Mesendoderm (in vitro differentiated cells): Measurements from ENCODE around the gene ARHGAP22.

Experiments
- DNase-seq: peaks from one replicate; pipeline ENCODE4 v3.0.0; 2013
- H2AK5ac ChIP-seq: 2 replicates; pipeline ENCODE4 v1.6.1; 2013; ENCODE audit warnings: low read length, inconsistent platforms
- H2BK120ac ChIP-seq: 2 replicates; pipeline ENCODE4 v1.6.1; 2013; ENCODE audit warnings: low read depth, mild to moderate bottlenecking, low read length, moderate library complexity, mixed read lengths
- H2BK15ac ChIP-seq: replicated peaks from 2 replicates; pipeline ENCODE4 v1.6.1; 2013; ENCODE audit warnings: low read depth, mild to moderate bottlenecking, moderate library complexity
- H2BK5ac ChIP-seq: 2 replicates; pipeline ENCODE4 v1.6.1; 2013; ENCODE audit warnings: low read length, inconsistent platforms
- H3K18ac ChIP-seq: 2 replicates; pipeline ENCODE4 v1.6.1; 2013; ENCODE audit warnings: mild to moderate bottlenecking, low read length, mixed read lengths
- H3K23ac ChIP-seq: one replicate; pipeline ENCODE4 v1.6.1; 2013; ENCODE audit warnings: low read length
- H3K27ac ChIP-seq: 2 replicates; pipeline ENCODE4 v1.5.1; 2013; ENCODE audit warnings: low read depth, mild to moderate bottlenecking, inconsistent platforms, low read length, moderate library complexity
- H3K27me3 ChIP-seq: 2 replicates; pipeline ENCODE4 v1.6.1; 2013; ENCODE audit warnings: low read length, control low read depth, mild to moderate bottlenecking, inconsistent platforms; ENCODE audit not compliant: insufficient read depth, poor library complexity
- H3K36me3 ChIP-seq: 2 replicates; pipeline ENCODE4 v1.6.1; 2013; ENCODE audit warnings: low read length, inconsistent platforms; ENCODE audit not compliant: control insufficient read depth, insufficient read depth
- H3K4ac ChIP-seq: one replicate; pipeline ENCODE4 v1.6.1; 2013; ENCODE audit warnings: low read depth, mild to moderate bottlenecking, low read length, moderate library complexity
- H3K4me1 ChIP-seq: 2 replicates; pipeline ENCODE4 v1.6.1; 2013; ENCODE audit warnings: low read depth, low read length, inconsistent platforms; ENCODE audit not compliant: control insufficient read depth
- H3K4me2 ChIP-seq: 2 replicates; pipeline ENCODE4 v1.6.1; 2013; ENCODE audit warnings: low read length
- H3K4me3 ChIP-seq: 2 replicates; pipeline ENCODE4 v1.5.1; 2013; ENCODE audit warnings: mild to moderate bottlenecking, low read length
- H3K56ac ChIP-seq: one replicate; pipeline ENCODE4 v1.6.1; 2013; ENCODE audit warnings: low read length
- H3K79me1 ChIP-seq: 2 replicates; pipeline ENCODE4 v1.6.1; 2013; ENCODE audit warnings: low read length, inconsistent platforms
- H3K79me2 ChIP-seq: 2 replicates; pipeline ENCODE4 v1.6.1; 2013; ENCODE audit warnings: mild to moderate bottlenecking, low read length; ENCODE audit not compliant: control insufficient read depth, insufficient read depth
- H3K9ac ChIP-seq: 2 replicates; pipeline ENCODE4 v1.6.1; 2013; ENCODE audit warnings: low read length, inconsistent platforms
- H4K5ac ChIP-seq: one replicate; pipeline ENCODE4 v1.6.1; 2013; ENCODE audit warnings: low read length
- H4K8ac ChIP-seq: one replicate; pipeline ENCODE4 v1.6.1; 2013; ENCODE audit warnings: low read depth, mild to moderate bottlenecking, control low read depth, low read length, moderate library complexity
- WGBS: extraction: QIAGEN DNeasy Blood & Tissue Kit; methylation state at CpG from one replicate; pipeline ENCODE4 v1.1.7; 2013; ENCODE audit warnings: low lambda C conversion rate, missing lambda C conversion rate; ENCODE audit not compliant: insufficient coverage; ENCODE audit errors: extremely low coverage; 5-methylcytosine and 5-hydroxymethylcytosine counted together

ARHGAP22 gene

DNA sequence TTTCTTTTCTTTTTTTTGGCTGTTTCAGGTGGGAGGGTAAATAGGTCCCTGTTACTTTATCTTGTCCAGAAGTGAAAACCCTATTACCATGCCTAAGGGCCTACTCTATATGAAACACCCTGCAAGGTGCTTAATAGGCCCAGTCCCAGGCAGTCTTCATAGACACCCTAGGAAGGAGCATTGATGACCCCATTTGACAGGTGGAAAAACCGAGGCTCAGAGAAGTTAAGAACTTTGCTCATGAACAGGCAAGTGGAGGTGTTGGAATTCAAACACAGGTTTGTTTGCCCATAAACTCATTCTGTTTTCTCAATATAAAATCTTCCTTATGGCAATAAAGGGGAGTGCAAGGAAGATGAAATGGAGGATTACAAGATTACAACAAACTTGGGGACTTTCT is 115.8 kb downstream of the ARHGAP22 start:
- no CpG with 5 or more reads among the region's 1 CpG for WGBS

DNA sequence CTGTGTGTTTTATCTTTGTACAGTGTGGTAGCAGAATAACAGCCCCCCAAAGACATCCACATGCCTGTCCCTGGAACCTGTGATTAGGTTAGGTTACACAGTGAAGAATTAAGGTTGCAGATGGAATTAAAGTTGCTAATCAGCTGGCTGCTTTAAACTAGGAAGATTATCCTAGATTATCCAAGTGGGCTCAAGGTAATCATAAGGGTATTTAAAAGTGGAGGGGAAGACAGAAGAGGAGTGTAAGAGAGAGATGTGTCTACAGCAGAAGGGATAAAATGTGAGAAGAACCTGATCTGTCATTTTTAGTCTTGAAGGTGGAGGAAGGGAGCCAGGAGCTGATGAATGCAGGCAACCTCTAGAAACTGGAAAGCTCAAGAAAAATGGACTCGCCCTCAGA is 117.6 kb downstream of the ARHGAP22 start:
- WGBS, result no CpG with 5 or more reads among the region's 1 CpG
- no peak overlapping the region for H3K23ac ChIP-seq
- H4K5ac ChIP-seq, result no peak overlapping the region
- H3K27me3 ChIP-seq, result no peaks in the 10 kb centered on the region
- H3K9ac ChIP-seq, result no peak overlapping the region
- no peak overlapping the region for H2BK5ac ChIP-seq
- H3K36me3 ChIP-seq, result no peaks in the 10 kb centered on the region
- H3K56ac ChIP-seq, result no peak overlapping the region
- no peak overlapping the region for H2BK120ac ChIP-seq
- no peaks in the 10 kb centered on the region for H3K4me1 ChIP-seq
- no peak overlapping the region for H4K8ac ChIP-seq
- DNase-seq, result no peak
- no peak overlapping the region for H3K4me2 ChIP-seq
- no peak overlapping the region for H3K27ac ChIP-seq
- H2BK15ac ChIP-seq, result no peak overlapping the region
- H3K18ac ChIP-seq, result no peak overlapping the region
- no peaks in the 10 kb centered on the region for H3K79me2 ChIP-seq
- H3K4me3 ChIP-seq, result no peak overlapping the region
- H3K4ac ChIP-seq, result no peak overlapping the region
- no peak overlapping the region for H2AK5ac ChIP-seq
- no peaks in the 10 kb centered on the region for H3K79me1 ChIP-seq

More for the DNA sequence above, 115.8 kb downstream of the ARHGAP22 start:
- H3K79me2 ChIP-seq, result no peaks in the 10 kb centered on the region
- H2BK5ac ChIP-seq, result no peak overlapping the region
- H3K79me1 ChIP-seq, result no peaks in the 10 kb centered on the region
- no peak overlapping the region for H3K4me2 ChIP-seq
- H3K27ac ChIP-seq, result no peak overlapping the region
- H3K4ac ChIP-seq, result no peak overlapping the region
- no peaks in the 10 kb centered on the region for H3K4me1 ChIP-seq
- H2AK5ac ChIP-seq, result no peak overlapping the region
- no peak overlapping the region for H2BK120ac ChIP-seq
- no peak overlapping the region for H3K56ac ChIP-seq
- no peaks in the 10 kb centered on the region for H3K36me3 ChIP-seq
- H4K8ac ChIP-seq, result no peak overlapping the region
- no peak overlapping the region for H3K9ac ChIP-seq
- H3K23ac ChIP-seq, result no peak overlapping the region
- DNase-seq, result no peak
- no peaks in the 10 kb centered on the region for H3K27me3 ChIP-seq
- H3K4me3 ChIP-seq, result no peak overlapping the region
- H3K18ac ChIP-seq, result no peak overlapping the region
- H4K5ac ChIP-seq, result no peak overlapping the region
- no peak overlapping the region for H2BK15ac ChIP-seq

DNA sequence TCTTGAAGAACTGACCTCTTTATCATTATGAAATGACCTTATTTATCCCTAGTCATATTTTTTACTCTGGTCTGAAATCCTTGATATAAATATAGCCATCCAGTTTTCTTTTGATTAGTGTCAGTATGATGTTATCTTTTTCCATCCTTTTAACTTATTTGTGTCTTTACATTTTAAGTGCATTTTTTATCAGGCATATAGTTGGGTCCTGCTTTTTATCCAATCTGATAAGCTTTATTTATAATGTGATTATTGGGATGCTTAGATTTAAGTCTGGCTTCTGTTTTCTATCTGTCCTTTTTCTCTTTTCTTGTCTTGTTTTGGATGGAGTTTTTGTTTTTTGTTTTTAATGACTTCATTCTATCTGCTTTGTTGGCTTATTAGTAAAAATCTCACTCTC is 119.2 kb downstream of the ARHGAP22 start:
- H3K18ac ChIP-seq, result no peak overlapping the region

DNA sequence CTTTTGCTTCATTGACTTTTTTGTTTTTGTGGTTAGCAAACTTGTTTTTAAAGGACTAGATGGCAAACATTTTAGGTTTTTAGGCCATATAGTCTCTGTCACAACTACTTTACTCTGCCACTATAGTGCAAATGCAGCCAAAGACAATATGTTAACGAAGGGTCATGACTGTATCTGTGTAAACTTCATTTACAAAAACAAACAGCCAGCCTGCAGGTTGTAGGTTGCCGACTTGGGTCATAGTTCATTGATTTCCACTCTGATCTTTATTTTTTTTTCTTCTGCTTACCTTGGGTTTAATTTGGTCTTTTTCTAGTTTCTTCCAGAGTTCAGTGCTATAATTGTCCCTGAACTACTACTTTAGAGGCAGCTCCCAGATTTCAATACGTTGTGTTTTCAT is 120.0 kb downstream of the ARHGAP22 start:
- H4K5ac ChIP-seq, result no peak overlapping the region
- no peak overlapping the region for H2BK15ac ChIP-seq
- H3K18ac ChIP-seq, result no peak overlapping the region
- H3K4me3 ChIP-seq, result no peak overlapping the region
- H3K4me2 ChIP-seq, result no peak overlapping the region
- H3K4me1 ChIP-seq, result no peaks in the 10 kb centered on the region
- no peak overlapping the region for H2AK5ac ChIP-seq
- no peak overlapping the region for H2BK120ac ChIP-seq
- H3K9ac ChIP-seq, result no peak overlapping the region
- H3K56ac ChIP-seq, result no peak overlapping the region
- no peak overlapping the region for H2BK5ac ChIP-seq
- no peaks in the 10 kb centered on the region for H3K79me1 ChIP-seq
- H3K79me2 ChIP-seq, result no peaks in the 10 kb centered on the region
- H3K4ac ChIP-seq, result no peak overlapping the region
- H3K36me3 ChIP-seq, result no peaks in the 10 kb centered on the region
- H4K8ac ChIP-seq, result no peak overlapping the region
- no peak for DNase-seq
- H3K27me3 ChIP-seq, result no peaks in the 10 kb centered on the region
- WGBS, result no CpG with 5 or more reads among the region's 3 CpGs
- no peak overlapping the region for H3K27ac ChIP-seq
- no peak overlapping the region for H3K23ac ChIP-seq

More for the DNA sequence above, 119.2 kb downstream of the ARHGAP22 start:
- no peak for DNase-seq
- H3K9ac ChIP-seq, result no peak overlapping the region
- H3K4me2 ChIP-seq, result no peak overlapping the region
- no peak overlapping the region for H3K23ac ChIP-seq
- no peak overlapping the region for H2BK15ac ChIP-seq
- no peak overlapping the region for H4K8ac ChIP-seq
- no peak overlapping the region for H2BK120ac ChIP-seq
- H2AK5ac ChIP-seq, result no peak overlapping the region
- H3K27ac ChIP-seq, result no peak overlapping the region
- H3K79me1 ChIP-seq, result no peaks in the 10 kb centered on the region
- no peaks in the 10 kb centered on the region for H3K36me3 ChIP-seq
- no peak overlapping the region for H3K4ac ChIP-seq
- no peaks in the 10 kb centered on the region for H3K79me2 ChIP-seq
- H2BK5ac ChIP-seq, result no peak overlapping the region
- no peak overlapping the region for H3K4me3 ChIP-seq
- no peak overlapping the region for H3K56ac ChIP-seq
- H3K27me3 ChIP-seq, result no peaks in the 10 kb centered on the region
- no peak overlapping the region for H4K5ac ChIP-seq
- no peaks in the 10 kb centered on the region for H3K4me1 ChIP-seq

DNA sequence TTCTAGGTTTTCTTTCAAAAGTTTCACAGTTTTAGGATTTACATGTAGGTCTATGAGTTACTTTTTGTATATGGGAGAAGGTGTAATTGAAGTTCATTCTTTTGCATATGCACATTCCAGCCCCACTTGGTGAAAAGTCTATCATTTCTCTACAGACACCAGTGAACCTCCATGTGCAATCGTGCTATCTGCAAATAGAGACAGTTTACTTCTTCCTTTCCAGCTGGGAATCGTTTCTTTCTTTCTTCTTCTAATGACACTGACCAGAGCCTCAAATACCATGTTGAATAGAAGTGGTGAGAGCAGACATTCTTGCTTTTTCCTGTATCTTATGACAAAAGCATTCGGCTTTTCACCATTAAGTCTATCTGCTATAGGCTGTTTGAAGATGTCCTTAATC is 122.7 kb downstream of the ARHGAP22 start:
- Histone ChIP-seq H3K4ac (no peak overlapping the region), H3K27me3 (no peaks in the 10 kb centered on the region), H3K27ac (no peak overlapping the region), H3K9ac (no peak overlapping the region), H3K18ac (no peak overlapping the region), H3K4me3 (no peak overlapping the region), H4K5ac (no peak overlapping the region), H3K23ac (no peak overlapping the region), H3K36me3 (no peaks in the 10 kb centered on the region), H3K4me2 (no peak overlapping the region), H3K56ac (no peak overlapping the region), H3K79me2 (no peaks in the 10 kb centered on the region), H2BK120ac (no peak overlapping the region), H2AK5ac (no peak overlapping the region), H2BK5ac (no peak overlapping the region), H4K8ac (no peak overlapping the region), H3K79me1 (no peaks in the 10 kb centered on the region), H3K4me1 (no peaks in the 10 kb centered on the region), H2BK15ac (no peak overlapping the region)
- WGBS, result no CpG with 5 or more reads among the region's 3 CpGs
- no peak for DNase-seq

DNA sequence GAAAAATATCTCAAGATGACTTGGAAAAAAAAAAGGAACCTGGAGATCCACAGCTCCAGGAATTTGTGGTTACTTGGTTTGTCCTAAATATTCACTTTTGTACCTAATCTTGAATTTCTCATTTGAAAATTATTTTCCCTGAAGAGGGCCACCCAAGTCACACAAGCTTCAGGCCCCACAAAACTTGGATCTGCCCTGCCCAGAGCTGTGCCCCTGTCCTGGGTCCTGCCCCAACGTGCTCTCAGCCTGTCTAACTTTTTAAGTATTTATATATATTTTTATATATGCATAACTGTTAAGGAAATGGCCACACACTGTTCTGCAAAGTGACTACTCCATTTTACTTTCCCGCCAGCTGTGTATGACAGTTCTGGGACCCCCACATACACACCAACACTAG is 123.5 kb downstream of the ARHGAP22 start:
- Histone ChIP-seq H3K79me2 (no peaks in the 10 kb centered on the region), H3K79me1 (no peaks in the 10 kb centered on the region), H4K8ac (no peak overlapping the region), H3K36me3 (no peaks in the 10 kb centered on the region), H2AK5ac (no peak overlapping the region), H3K27me3 (no peaks in the 10 kb centered on the region), H3K23ac (no peak overlapping the region), H3K4me3 (no peak overlapping the region), H3K9ac (no peak overlapping the region), H3K27ac (no peak overlapping the region), H4K5ac (no peak overlapping the region), H3K18ac (no peak overlapping the region), H3K4me2 (no peak overlapping the region), H3K4ac (no peak overlapping the region), H3K4me1 (peaks cover 2% of the 10 kb centered on the region), H2BK5ac (no peak overlapping the region), H3K56ac (no peak overlapping the region), H2BK15ac (no peak overlapping the region), H2BK120ac (no peak overlapping the region)
- DNase-seq, result no peak
- WGBS, result no CpG with 5 or more reads among the region's 2 CpGs
